GM19468 (cell line): ENCODE data around the gene SEMA6D.

Experiments used
- ATAC-seq: cut with Tn5 transposase; IDR thresholded peaks from one replicate; pipeline ENCODE4 v1.9.1; 2021; ENCODE audit warnings: mild to moderate bottlenecking, moderate library complexity, moderate number of reproducible peaks; ENCODE audit not compliant: unreplicated experiment; ENCODE audit errors: extremely low read depth

Gene SEMA6D

DNA sequence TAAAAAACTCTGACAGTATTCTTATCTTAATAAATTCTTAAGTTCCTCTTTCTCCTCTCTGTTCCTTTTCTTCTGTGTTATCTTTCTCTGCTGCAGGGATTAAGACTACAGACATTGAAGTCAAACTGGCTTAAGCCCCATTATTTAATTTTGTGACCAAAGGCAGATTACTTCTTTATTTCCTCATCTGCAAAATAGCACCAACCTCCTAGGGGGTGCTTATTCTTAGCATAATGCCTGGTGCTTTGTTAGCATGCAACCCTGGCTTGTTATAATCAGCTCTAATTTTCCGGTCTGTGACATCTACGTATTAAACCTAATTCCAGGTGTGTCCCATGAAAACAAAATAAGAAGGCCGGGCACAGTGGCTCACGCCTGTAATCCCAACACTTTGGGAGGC lies 23.8 kb downstream of the SEMA6D start:
- ATAC-seq, result no peak

DNA sequence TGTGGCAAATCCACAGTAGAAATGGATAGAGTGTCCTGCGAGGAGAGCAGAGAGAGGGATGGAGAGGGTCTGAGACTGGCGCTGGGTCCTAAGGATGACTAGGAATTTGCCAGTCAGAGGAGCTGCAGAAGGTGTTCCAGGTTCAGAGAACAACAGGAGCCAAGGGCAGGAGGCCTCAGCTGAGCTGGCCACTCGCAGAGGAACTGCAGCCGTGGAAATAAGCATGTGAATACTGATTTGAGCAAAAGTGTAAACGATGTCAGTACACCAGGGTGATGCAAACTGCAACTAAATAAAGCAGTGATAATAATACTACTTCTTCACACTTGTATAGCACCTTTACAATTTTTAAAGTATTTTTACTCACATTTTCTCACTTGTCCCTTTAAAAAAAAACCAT lies 24.6 kb downstream of the SEMA6D start:
- ATAC-seq, result no peak

DNA sequence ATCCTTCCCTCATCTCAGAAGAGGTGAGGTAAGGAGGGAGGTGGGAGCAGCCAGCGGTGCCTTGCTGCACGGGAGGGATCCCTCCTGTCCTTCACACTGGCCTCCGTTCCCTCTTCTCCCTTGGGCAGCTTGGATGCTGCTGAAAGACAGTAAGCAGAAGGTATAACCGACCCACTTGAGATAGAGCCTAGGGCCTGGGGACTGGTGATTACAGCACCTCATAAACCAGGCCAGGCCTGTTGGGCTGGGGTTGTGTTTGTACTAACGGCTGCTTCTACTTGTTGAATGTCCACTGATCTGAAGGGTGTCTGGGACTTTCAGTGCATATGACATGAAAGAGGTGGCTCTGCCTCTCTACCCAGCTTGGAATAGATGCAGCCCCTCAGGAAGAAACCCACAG lies 25.0 kb downstream of the SEMA6D start:
- no peak for ATAC-seq

- no peak for ATAC-seq
Observed at GRCh38 chr15:47742742-47743141, 25.4 kb downstream of the SEMA6D start.

DNA sequence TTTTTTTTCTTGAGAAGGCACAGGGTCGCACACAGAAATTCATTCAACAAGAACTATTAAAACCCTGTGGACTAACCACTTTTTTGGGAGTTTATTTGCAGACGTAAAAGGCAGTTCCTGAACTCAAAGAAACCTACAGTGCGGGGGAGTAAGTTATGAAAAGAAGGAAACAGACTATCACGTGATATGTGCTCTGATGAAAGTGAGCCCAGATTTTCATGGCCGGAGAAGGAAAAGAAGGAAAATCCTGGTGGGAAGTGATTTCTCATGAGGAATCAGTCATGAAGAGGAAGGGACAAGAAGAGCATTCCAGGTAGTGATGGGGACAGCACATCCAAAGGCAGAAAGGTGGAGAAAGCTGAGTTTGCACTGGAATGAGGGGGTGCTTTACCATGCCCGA lies 26.1 kb downstream of the SEMA6D start:
- ATAC-seq, result no peak

- no peak for ATAC-seq
Observed at GRCh38 chr15:47743886-47744285, 26.6 kb downstream of the SEMA6D start.

GRCh38 chr15:47744496-47744895 lies 27.2 kb downstream of the SEMA6D start:
- ATAC-seq, result no peak

DNA sequence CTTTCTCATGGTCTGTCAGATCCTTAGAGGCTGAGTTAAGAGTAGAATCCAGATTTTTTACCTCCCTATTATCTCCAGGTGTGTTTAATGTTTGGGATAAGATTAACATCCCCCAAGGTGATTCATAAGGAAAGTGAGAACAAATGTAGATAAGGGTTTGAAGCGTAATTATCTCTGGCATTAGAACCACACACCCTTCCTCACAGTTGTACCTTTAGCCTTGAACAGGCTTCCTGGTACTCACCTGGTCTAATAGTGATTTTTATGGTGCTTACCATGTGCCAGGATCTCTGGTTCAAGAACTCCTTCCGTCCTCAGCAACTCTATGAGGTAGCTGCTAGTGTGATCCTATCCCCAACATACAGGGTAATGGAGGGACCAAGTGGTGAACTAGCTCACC lies 27.7 kb downstream of the SEMA6D start:
- ATAC-seq, result no peak

DNA sequence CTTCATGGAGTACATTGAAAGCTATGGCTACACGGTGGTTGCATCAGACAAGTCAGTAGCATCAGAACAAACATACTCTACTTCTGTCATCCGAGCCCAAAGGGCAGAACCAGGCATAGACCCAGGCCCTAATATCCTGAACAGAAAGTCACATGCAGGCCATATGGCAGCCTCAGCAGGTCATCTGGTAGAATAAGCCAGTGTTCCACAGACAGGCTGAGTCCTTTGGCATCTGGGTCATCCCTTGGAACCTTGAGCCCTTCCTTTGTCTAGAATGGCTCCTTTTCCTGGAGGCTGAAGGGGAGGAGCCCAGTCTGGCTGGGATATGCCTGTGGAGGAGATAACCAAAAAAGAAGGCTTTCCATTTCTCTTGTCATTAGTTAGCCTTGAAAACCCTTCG lies 29.2 kb downstream of the SEMA6D start:
- no peak for ATAC-seq

- no peak for ATAC-seq
Observed at GRCh38 chr15:47750030-47750739, 32.9 kb downstream of the SEMA6D start.

DNA sequence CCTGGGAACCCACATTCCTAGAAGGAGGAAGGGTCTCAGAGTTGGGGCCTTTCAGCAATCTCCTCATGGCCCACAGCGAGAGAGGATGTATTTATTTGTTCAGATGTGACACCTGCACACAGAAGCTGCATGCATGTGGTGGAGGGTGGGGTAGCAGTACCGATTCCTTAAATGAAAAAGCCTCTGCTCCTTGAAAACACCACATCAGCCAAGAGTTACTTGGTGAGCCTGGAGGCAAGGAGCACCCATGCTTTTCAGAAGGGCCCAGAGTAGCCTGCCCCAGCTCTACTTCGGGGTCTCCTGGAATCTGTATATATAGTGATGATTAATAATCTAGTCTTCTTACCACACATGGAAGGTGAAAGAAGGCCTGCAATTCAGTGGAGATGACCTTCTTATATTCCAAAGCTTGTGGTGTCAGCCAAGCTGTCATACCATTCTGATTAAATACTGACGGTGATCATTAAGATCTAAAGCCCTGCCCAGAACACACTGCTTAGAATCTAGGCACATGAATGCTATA lies 33.5 kb downstream of the SEMA6D start:
- ATAC-seq, result no peak

GRCh38 chr15:47753591-47753990 lies 36.3 kb downstream of the SEMA6D start:
- ATAC-seq, result no peak

GRCh38 chr15:47754312-47754711 lies 37.0 kb downstream of the SEMA6D start:
- ATAC-seq, result no peak

GRCh38 chr15:47755941-47756340 lies 38.6 kb downstream of the SEMA6D start:
- ATAC-seq, result no peak

DNA sequence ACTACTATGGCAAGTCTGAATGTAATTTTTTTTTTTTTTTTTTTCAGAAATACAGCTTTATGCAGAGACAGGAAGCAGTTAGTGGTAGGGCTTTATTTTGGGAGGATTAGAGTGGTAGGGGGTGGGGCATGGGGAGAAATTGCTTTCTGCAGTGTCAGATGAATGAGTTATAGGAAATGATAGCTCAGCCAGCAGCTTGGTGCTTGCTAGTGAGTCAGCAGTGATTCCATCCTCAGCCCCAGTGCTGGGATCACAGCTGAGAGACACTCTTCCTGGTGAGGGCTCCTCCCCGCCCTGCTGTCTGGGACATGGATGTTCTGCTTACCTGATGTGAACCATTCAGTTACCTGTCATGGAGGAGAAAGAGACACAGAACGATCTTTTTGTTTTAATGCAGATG lies 39.6 kb downstream of the SEMA6D start:
- no peak for ATAC-seq

- no peak for ATAC-seq
Observed at GRCh38 chr15:47757331-47757730, 40.0 kb downstream of the SEMA6D start.

GRCh38 chr15:47762621-47763020 lies 45.3 kb downstream of the SEMA6D start:
- ATAC-seq, result no peak

DNA sequence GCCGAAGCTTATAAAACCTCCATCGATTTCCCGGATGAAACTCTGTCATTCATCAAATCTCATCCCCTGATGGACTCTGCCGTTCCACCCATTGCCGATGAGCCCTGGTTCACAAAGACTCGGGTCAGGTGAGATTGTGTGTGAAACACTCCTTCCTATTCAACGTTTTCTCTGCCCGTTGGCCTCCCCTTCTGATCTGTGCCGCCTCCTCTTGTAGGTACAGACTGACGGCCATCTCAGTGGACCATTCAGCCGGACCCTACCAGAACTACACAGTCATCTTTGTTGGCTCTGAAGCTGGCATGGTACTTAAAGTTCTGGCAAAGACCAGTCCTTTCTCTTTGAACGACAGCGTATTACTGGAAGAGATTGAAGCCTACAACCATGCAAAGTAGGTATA lies 47.4 kb downstream of the SEMA6D start:
- ATAC-seq, result no peak

DNA sequence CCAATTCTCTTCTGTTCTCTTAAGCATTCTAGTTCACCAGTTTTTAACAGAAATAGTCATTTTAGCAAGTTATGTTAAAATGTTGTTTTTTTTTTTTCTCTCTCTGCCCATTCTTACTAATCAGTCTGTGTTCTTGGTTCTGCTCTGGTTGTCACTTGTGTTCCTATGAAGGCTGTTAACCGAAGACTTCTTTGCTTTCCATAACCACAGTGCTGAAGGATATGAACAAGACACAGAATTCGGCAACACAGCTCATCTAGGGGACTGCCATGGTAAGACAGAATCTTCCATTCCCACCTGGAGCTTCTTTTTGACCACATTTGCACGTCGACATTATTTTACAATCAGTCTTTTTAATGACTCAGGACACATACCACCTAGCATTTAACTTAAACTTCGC lies 49.1 kb downstream of the SEMA6D start:
- no peak for ATAC-seq

DNA sequence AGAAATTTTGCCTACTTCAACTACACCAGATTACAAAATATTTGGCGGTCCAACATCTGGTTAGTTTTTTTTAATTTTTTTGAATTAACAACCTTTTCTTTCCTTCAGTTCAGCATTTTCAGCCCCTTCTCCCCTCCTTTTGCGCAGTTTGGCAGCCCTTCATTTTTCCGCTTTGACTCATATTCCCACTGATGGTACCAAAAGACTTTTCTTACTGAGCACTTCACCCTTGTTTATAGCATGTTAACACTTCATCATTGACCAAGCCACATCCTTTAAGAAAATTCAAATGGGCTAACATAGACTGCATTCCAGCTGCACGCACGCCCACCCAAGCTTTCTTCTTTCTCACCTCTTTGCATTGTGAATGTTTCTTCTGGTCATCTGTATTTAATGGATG lies 49.7 kb downstream of the SEMA6D start:
- no peak for ATAC-seq

- ATAC-seq, result no peak
Observed at GRCh38 chr15:47768735-47769134, 51.4 kb downstream of the SEMA6D start.

DNA sequence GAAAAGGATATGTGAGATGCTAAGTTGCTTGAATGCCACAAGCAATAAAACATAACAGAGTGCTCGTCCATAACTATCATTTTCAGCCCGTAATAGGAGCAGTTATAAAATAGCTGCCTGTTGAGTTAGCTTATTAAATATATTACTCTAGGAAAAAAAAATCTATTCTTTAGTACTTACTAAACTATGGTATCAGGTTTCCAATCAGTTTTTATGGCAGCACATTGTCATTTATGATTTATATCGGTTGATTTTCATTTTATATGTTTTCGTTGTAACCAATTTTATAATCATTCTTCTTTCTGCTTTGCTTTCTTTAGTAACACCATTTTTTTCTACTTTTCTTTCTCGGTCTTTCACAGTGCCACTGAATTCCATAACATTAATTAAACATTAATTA lies 51.9 kb downstream of the SEMA6D start:
- ATAC-seq, result no peak
